ENCODE data around the gene TRIP12.
"Not testable (repeated sequence)": the region's sequence is repeated elsewhere in the genome, so short reads cannot be mapped to it uniquely, and the experiment has no call there.

The TRIP12 gene

GRCh38 chr2:229821316-229821715 lies 100.5 kb downstream of the TRIP12 start:
- no peak for DNase-seq

DNA sequence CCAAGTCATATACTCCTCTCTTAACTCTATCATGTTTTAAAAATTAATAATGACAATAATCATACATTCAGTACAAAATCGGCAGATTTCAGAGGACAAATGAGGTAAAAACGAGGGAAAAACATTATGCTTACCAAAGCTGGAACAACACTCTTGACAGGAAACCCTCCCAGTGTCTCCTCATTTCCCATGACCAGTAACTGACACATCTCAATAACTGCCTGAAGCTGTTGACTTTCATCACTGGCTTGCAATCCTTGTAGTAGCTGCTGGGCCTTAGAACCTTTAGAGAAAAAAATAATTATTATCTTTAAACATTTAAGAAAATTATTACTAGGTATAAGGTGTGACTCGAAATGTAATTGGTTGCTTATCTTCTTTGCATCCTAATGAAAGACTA lies 103.6 kb downstream of the TRIP12 start:
- DNase-seq = no peak

DNA sequence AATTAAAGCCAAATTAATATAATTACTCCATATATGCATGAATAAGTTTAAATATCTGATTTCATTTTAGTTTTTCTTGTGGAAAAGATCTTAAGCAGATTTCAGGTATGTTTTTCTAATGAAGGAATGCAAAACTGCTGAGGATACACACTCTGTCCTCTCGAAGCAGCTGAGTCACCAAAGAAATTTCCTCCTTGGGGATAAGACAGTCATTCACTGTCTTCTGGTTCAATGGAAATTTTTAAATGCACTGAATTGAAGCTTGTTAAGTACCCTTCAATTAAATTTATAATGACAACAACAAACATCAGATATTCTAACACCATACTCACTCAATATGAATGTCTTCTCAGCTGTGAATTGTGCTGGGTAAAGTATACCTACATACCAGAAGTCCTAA lies 106.0 kb downstream of the TRIP12 start:
- DNase-seq = no peak

GRCh38 chr2:229815342-229815741 lies 106.5 kb downstream of the TRIP12 start:
- no peak for DNase-seq

DNA sequence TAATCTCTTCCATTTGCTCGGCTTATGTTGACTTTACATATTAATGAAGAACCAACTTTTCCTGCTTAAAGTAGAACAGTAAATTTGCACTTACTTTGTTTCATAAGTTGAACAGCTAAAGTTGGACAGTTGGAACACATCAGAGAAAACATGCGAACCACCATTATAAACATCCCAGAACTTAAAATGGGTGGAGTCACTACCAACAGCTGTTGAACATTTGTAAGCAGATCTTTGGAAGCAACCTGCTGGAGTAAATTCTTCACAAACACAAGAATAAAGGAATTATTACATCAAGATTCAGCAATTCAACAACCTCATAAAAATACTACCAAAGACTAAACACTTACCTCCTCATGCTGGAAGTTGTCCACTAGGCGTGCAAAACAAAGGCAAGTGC lies 111.0 kb downstream of the TRIP12 start:
- no peak for DNase-seq

DNA sequence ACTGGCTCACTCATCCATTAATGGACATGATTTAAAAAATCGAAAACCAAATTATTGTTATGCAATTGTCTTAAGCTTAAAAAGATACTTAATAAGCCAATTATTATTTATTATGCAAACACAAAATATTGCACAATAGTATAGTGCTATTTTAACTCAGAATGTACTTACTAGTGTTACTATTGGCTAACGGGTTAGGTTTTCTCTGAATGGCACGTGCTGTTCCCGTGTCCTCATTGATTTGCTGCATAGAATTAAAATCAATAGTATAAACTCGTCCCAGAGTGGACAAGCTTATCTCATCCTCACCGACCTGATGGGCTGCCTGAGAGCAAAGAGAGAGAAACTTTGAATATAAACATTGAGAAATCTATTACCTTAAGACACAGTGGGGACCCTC lies 116.2 kb downstream of the TRIP12 start:
- no peak for DNase-seq

- DNase-seq = no peak
Observed at GRCh38 chr2:229802785-229803184, 119.0 kb downstream of the TRIP12 start.

GRCh38 chr2:229800997-229801754 lies 120.6 kb downstream of the TRIP12 start:
- peak; percentile 50 for DNase-seq

GRCh38 chr2:229798446-229799155 lies 123.2 kb downstream of the TRIP12 start:
- no peak for DNase-seq

- DNase-seq = no peak
Observed at GRCh38 chr2:229795058-229795457, 126.8 kb downstream of the TRIP12 start.

DNA sequence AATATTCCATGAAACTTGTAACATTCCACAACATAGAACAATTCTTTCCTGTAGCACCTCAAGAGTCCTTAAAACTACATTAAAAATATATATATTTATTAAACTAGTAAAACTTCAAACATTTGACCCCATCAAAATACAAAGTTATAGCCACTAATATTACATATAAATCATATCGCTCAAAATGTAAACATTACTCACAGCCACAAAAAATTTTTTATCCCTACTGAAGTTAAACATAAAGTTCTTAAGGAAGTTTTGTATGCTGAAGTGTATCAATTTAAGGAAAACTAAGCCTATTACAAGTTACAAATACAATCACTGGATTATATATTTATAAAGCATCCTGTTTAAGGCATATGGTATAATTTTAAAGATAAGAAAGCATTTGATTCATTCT lies 127.2 kb downstream of the TRIP12 start:
- no peak for DNase-seq

- not testable (repeated sequence) for DNase-seq
Observed at GRCh38 chr2:229786289-229786688, 135.5 kb downstream of the TRIP12 start.

GRCh38 chr2:229784791-229785190 lies 137.0 kb downstream of the TRIP12 start:
- no peak for DNase-seq

DNA sequence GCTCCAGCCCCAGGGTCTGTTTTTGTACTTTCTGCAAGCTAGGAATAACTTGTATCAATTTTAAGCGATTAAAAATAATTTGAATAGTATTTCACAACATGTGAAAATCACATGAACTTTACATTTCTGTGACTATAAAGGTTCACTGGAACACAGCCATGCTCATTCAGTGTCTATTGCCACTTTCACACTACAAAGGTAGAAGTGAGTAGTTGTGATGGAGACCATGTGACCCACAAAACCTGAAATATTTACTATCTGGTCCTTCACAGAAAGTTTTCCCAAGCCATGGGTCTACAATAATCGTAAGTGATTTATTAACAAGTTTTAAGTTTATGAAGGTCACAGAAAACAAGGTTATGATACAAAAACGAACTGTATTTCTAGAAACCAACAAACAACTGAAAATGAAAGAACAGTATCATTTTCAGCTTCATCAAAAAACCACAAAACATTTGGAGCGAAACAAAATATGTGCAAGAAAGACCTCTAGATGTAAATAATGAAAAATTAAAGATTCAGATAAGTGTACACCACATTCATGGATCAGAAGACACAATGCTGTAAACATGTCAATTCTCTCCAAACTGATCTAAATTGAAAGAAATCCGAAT lies 138.6 kb downstream of the TRIP12 start:
- DNase-seq = no peak

DNA sequence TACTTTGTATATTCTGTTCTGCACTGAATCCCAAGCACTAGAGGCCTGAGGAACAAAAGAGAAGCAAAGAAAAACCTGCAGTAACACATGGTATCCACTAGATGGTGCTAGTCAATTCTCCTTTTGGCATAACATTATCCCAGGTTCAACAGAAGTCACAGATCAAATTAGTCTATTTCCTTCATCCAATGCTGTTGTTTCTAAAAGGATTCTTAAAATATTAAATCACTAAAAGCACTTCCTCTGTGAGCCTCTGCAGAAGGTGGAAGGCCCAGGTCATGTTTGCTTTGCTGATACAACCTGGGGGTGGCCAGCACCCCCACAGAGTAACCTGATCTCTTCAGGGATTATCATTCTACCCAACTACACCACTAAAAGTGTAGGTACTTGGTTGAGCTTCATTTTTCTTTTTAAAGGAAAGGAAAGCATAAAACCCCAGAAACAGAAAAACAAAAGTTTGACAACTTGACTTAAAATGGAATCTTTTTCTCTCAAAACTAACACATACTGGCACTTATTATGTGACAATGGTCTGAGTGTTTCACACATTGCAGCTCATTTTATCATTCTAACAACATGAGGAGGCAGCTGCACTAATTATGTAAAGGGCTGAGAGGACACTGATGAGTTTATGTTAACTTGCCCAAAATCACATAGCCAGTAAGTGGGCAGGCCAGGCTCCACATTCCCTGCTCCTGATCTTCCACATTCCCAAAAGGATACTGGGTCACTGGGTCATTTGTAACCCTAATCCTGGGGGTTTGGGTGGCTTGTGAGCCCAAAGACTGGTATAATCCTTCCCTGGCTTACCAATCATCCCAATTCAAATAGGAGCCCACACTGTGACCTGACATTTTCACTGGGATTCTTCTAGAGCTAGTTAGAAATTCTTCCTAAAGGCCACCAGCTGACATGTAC lies 140.7 kb downstream of the TRIP12 start:
- DNase-seq = no peak

GRCh38 chr2:229779650-229780049 lies 142.2 kb downstream of the TRIP12 start:
- DNase-seq = no peak

DNA sequence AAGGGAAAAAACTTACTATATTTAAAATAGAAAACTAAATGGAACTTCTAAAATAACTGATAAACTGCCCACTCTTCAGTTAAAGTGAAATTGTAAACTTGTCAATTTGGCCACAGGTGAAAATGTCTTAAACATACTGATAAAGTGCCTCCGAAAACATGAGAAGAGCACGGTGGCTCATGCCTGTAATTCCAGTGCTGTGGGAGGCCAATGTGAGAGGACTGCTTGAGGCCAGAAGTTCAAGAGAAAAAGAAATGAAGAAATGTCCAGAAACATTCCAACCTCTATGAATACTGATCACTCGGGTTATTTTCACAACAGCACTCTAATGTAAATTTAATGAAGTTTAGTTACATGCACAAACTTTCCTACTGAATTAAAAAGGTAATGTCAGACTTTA lies 144.1 kb downstream of the TRIP12 start:
- DNase-seq = no peak

- DNase-seq = no peak
Observed at GRCh38 chr2:229775614-229776313, 146.0 kb downstream of the TRIP12 start.

DNA sequence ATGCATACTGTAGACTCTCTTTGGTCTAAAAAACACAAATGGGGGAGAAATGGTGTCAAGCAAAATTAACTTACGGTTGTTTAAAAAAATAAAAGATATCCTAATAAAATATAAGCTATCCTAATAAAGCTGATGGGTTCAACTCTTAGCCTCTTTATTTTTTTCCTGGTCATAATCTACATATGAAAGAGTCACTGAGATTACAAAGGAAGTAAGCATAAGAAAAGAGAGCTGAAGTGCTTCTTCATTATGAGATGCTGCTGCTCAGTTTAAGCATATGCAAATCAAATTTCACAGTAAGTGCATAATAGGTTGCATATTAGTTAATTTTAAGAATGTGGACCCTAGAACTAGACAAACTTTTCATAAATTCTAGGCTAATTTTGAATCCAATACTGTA lies 147.6 kb downstream of the TRIP12 start:
- no peak for DNase-seq

DNA sequence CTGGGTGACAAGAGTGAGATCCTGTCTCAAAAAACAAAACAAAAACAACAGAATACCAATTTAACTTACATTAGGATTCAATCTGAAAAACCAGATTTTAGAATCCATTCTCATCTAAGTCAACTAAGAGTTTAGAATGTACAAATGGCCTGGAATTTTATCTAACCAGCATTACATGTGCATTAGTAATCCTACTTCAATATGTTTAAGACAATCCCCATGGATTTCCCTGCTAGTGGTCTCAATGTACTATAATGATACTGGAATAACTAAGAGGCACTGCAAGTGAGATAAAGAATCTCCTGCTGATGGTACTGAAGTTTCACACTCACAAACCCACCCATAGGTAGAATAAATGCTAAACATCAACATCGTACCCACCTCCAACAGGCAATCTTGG lies 153.6 kb downstream of the TRIP12 start:
- no peak for DNase-seq

DNA sequence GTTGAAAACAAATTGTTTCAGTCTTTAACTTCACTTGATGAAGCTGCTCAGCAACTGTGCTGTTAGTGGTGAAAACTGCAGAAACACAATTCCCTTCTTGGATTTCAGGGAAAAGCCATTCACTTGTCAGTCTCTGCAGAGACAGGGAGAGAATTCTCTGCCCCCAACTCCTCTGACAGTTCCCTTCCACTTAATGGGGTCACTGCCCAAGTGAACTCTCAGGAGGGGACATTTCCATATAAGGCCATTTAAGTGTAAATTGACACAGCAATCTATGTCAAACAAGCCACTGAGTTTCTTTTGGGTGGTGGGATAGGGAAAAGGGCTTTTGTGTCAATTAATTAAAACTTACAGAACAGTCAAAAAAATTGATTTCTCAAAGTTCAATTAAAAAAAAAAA lies 156.1 kb downstream of the TRIP12 start:
- no peak for DNase-seq

DNA sequence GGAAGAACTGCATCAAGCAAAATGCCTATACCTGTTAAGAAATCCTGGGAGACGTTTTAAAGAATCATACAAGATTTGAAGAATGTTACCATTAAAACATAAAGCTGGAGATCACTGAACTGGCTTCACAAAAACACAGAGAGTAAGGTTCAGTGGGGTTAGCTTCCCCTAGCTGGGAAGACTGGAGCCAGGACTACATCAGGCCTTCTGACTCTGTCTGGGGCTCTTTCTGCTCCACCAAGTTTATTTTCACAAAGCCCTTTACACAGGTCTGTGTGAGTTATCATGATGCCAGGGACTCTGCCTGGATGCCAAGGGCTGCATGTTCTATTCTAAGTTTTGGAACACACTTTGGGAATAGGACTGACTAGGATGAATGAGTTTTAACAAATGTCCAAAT lies 160.1 kb downstream of the TRIP12 start:
- DNase-seq = no peak

Measured in activated effector memory CD4-positive, alpha-beta T cell treated with Interleukin-2 at 50 U/mL for 16 hours (primary cell).